IMR-90 (cell line): ENCODE measurements around the gene EPSTI1. TPM values are rescaled to one million over a fixed set of nuclear protein-coding genes. Genes with fewer than 3 reads are reported as not detected.
A peak's percentile ranks its signal among the peaks of the same experiment; 100 is the strongest.

Experiments
- ATAC-seq: fragments of 200-7000 bp; cut with Tn5 transposase; 2 replicates; pipeline ENCODE4 v1.9.1; 2020; ENCODE audit warnings: low read depth, mild to moderate bottlenecking, moderate library complexity
- BruUV-seq: library from RNA; stranded (reverse); fragments of 400-500 nt; replicated peaks from 2 replicates; lab custom pipeline; 2021; lab: Mats Ljungman, UMichigan
- CTCF ChIA-PET: fragments of 300-600 bp; formaldehyde crosslinking; extraction: SDS; loops from one replicate; lab custom pipeline; 2021; ENCODE audit warnings: antibody characterized with exemption; lab: Yijun Ruan, JAX
- POLR2A ChIA-PET: fragments of 300-600 bp; sonication (Branson Sonifier 250); formaldehyde crosslinking; loops from one replicate; lab custom pipeline; 2022; ENCODE audit warnings: antibody characterized with exemption; ENCODE audit not compliant: unreplicated experiment; lab: Charles Lee
- DNase-seq: peaks from one replicate; pipeline ENCODE4 v3.0.0; 2013
- H2AFZ ChIP-seq: replicated peaks from 2 replicates; pipeline ENCODE3; 2013; ENCODE audit warnings: low read length, mild to moderate bottlenecking; ENCODE audit not compliant: poor library complexity
- H2AK5ac ChIP-seq: 2 replicates; pipeline ENCODE4 v1.6.1; 2013; ENCODE audit warnings: low read depth, low read length, inconsistent platforms
- H2AK9ac ChIP-seq: replicated peaks from 2 replicates; pipeline ENCODE3; 2013; ENCODE audit warnings: mild to moderate bottlenecking, low read depth, low read length, moderate library complexity; ENCODE audit not compliant: poor library complexity
- H2BK120ac ChIP-seq: 2 replicates; pipeline ENCODE4 v1.6.1; 2013; ENCODE audit warnings: low read depth, low read length, inconsistent platforms
- H2BK15ac ChIP-seq: 3 replicates; pipeline ENCODE4 v1.6.1; 2013; ENCODE audit warnings: low read depth, low read length, inconsistent platforms
- H2BK20ac ChIP-seq: 2 replicates; pipeline ENCODE4 v1.6.1; 2013; ENCODE audit warnings: low read depth, mild to moderate bottlenecking, inconsistent platforms, low read length, moderate library complexity
- H2BK5ac ChIP-seq: 2 replicates; pipeline ENCODE4 v1.6.1; 2013; ENCODE audit warnings: mild to moderate bottlenecking, low read depth, low read length, inconsistent platforms; ENCODE audit not compliant: poor library complexity, severe bottlenecking
- H3K14ac ChIP-seq: replicated peaks from 2 replicates; pipeline ENCODE4 v1.6.1; 2013; ENCODE audit warnings: low read depth, low read length, inconsistent platforms
- H3K18ac ChIP-seq: 2 replicates; pipeline ENCODE4 v1.6.1; 2013; ENCODE audit warnings: low read depth, low read length, control low read depth
- H3K23ac ChIP-seq: 2 replicates; pipeline ENCODE4 v1.6.1; 2013; ENCODE audit warnings: low read depth, low read length, inconsistent platforms
- H3K27ac ChIP-seq: 2 replicates; pipeline ENCODE4 v1.5.1; 2013; ENCODE audit warnings: mild to moderate bottlenecking, control low read depth, low read length; ENCODE audit not compliant: insufficient read depth
- H3K27me3 ChIP-seq: 2 replicates; pipeline ENCODE4 v1.6.1; 2013; ENCODE audit warnings: low read length; ENCODE audit not compliant: control insufficient read depth, insufficient read depth
- H3K36me3 ChIP-seq: 2 replicates; pipeline ENCODE4 v1.6.1; 2013; ENCODE audit warnings: low read length, mixed read lengths; ENCODE audit not compliant: control insufficient read depth, insufficient read depth
- H3K4ac ChIP-seq: 2 replicates; pipeline ENCODE4 v1.6.1; 2013; ENCODE audit warnings: low read depth, low read length, inconsistent platforms
- H3K4me1 ChIP-seq: 2 replicates; pipeline ENCODE4 v1.6.1; 2013; ENCODE audit warnings: low read length, mixed read lengths; ENCODE audit not compliant: control insufficient read depth, insufficient read depth
- H3K4me2 ChIP-seq: 2 replicates; pipeline ENCODE4 v1.6.1; 2013; ENCODE audit warnings: low read depth, mild to moderate bottlenecking, control low read depth, low read length, moderate library complexity
- H3K4me3 ChIP-seq: 2 replicates; pipeline ENCODE4 v1.5.1; 2013; ENCODE audit warnings: low read depth, mild to moderate bottlenecking, control low read depth, low read length, moderate library complexity; ENCODE audit not compliant: insufficient read depth
- H3K56ac ChIP-seq: 2 replicates; pipeline ENCODE4 v1.6.1; 2013; ENCODE audit warnings: low read length, inconsistent platforms; ENCODE audit not compliant: insufficient read depth; ENCODE audit errors: extremely low read depth
- H3K79me1 ChIP-seq, 2 experiments: 2 replicates each; pipeline ENCODE4 v1.6.1; 2013; ENCODE audit warnings: low read length in 2 of 2, inconsistent platforms in 1 of 2, low read depth in 1 of 2
- H3K9ac ChIP-seq: 2 replicates; pipeline ENCODE4 v1.6.1; 2013; ENCODE audit warnings: low read depth, low read length, control low read depth
- H3K9me1 ChIP-seq: 2 replicates; pipeline ENCODE4 v1.6.1; 2013; ENCODE audit warnings: low read length, inconsistent platforms; ENCODE audit not compliant: insufficient read depth
- H3K9me3 ChIP-seq: 2 replicates; pipeline ENCODE4 v1.6.1; 2013; ENCODE audit warnings: low read length; ENCODE audit not compliant: control insufficient read depth, insufficient read depth
- H4K20me1 ChIP-seq: 2 replicates; pipeline ENCODE4 v1.6.1; 2013; ENCODE audit warnings: low read length, inconsistent platforms; ENCODE audit not compliant: insufficient read depth
- H4K5ac ChIP-seq: 2 replicates; pipeline ENCODE4 v1.6.1; 2013; ENCODE audit warnings: mild to moderate bottlenecking, low read depth, low read length, control low read depth
- H4K8ac ChIP-seq, 2 experiments: 2 replicates each; pipeline ENCODE4 v1.6.1; 2013; ENCODE audit warnings: low read depth in 2 of 2, low read length in 2 of 2, control low read depth in 1 of 2, inconsistent platforms in 1 of 2
- H4K91ac ChIP-seq: 2 replicates; pipeline ENCODE4 v1.6.1; 2013; ENCODE audit warnings: low read depth, low read length, inconsistent platforms; ENCODE audit not compliant: insufficient read depth
- CEBPB ChIP-seq: IDR thresholded peaks from 2 replicates; pipeline ENCODE4 v1.6.1; 2012; ENCODE audit warnings: low read depth, low read length, improper control_type of control experiment
- WGBS, 2 experiments: methylation state at CpG; one replicate each; pipeline versions ENCODE4 v1.1.5 to v1.1.7; 2013; ENCODE audit warnings: missing lambda C conversion rate in 2 of 2; ENCODE audit not compliant: insufficient read length in 1 of 2; ENCODE audit errors: extremely low coverage in 2 of 2; 5-methylcytosine and 5-hydroxymethylcytosine counted together
- dilution Hi-C: fragments of 300-500 bp; cut with HindIII; formaldehyde crosslinking; loops from one replicate; pipeline ENCODE4 v1.14.3; 2018; ENCODE audit warnings: low sequenced_read_pairs; ENCODE audit not compliant: unreplicated experiment
- in situ Hi-C: fragments of 300-500 bp; cut with MboI; formaldehyde crosslinking; loops from 3 replicates; pipeline ENCODE4 v1.14.3; 2019; ENCODE audit warnings: low sequenced_read_pairs, inconsistent platforms, mixed read lengths
- intact Hi-C: fragments of 100-400 bp; cut with micrococcal nuclease; formaldehyde crosslinking; loops from 2 replicates; pipeline ENCODE4 v1.10.0; 2022
- polyA plus RNA-seq, 3 experiments: library from polyadenylated mRNA; depleted of rRNA; stranded (reverse); fragments of >200 nt; gene quantifications; 2 replicates each; pipeline ENCODE4 v1.2.3, GENCODE V29; 2012; ENCODE audit warnings: low replicate concordance in 1 of 3
- total RNA-seq: library from RNA; depleted of rRNA; stranded (reverse); fragments of >200 nt; gene quantifications from 2 replicates; pipeline ENCODE4 v1.2.3, GENCODE V29; 2012
- TF ChIP-seq, protein P1 (sequence below): fragments of 150-350 bp; IDR thresholded peaks from 2 replicates; pipeline ENCODE4 v1.6.1; 2016; ENCODE audit warnings: low read depth, mild to moderate bottlenecking, low read length, moderate library complexity, borderline replicate concordance

The EPSTI1 gene
- total and polyA plus RNA-seq, 2 of the 4 experiments (the other 2 are of a cell fraction), result 0.90 to 1.6 TPM

GRCh38 chr13:42973581-42973980 lies 18.5 kb downstream of the EPSTI1 start:
- dilution Hi-C loops (no loop called here), in situ Hi-C loops (no loop called here), intact Hi-C loops (loop anchor here (5.0 to 10.0 kb wide), 2 partner anchors 829 to 901 kb away; partner anchors contain the start of genes CCDC122 and LACC1)
- no peak for ATAC-seq
- Histone ChIP-seq H3K9ac (no peak overlapping the region), H3K23ac (no peak overlapping the region), H3K18ac (no peak overlapping the region), H2AFZ (no peak overlapping the region), H3K9me1 (no peaks in the 10 kb centered on the region), H2AK9ac (no peak overlapping the region), H3K56ac (no peak overlapping the region), H4K91ac (no peak overlapping the region), H3K4me2 (no peak overlapping the region), H2BK5ac (no peak overlapping the region), H3K79me1 (no peaks in the 10 kb centered on the region), H2AK5ac (no peak overlapping the region), H3K4me3 (no peak overlapping the region), H2BK15ac (no peak overlapping the region), H4K20me1 (no peaks in the 10 kb centered on the region), H3K9me3 (no peaks in the 10 kb centered on the region; the same call in 1 of the 2 replicates), H3K4ac (no peak overlapping the region), H2BK120ac (no peak overlapping the region), H3K27me3 (no peaks in the 10 kb centered on the region), H4K5ac (no peak overlapping the region), H3K4me1 (peaks cover 1% of the 10 kb centered on the region), H4K8ac (no peak overlapping the region), H3K14ac (no peak overlapping the region), H3K36me3 (no peaks in the 10 kb centered on the region), H2BK20ac (no peak overlapping the region), H3K27ac (no peak overlapping the region)
- WGBS, 2 experiments, result no CpG with 5 or more reads among the region's 3 CpGs
- DNase-seq, result no peak
- ChIA-PET POLR2A (no interaction called here), CTCF (no interaction called here)
- TF ChIP-seq, protein P1, sequence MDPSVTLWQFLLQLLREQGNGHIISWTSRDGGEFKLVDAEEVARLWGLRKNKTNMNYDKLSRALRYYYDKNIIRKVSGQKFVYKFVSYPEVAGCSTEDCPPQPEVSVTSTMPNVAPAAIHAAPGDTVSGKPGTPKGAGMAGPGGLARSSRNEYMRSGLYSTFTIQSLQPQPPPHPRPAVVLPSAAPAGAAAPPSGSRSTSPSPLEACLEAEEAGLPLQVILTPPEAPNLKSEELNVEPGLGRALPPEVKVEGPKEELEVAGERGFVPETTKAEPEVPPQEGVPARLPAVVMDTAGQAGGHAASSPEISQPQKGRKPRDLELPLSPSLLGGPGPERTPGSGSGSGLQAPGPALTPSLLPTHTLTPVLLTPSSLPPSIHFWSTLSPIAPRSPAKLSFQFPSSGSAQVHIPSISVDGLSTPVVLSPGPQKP, result no peak
- TF ChIP-seq CEBPB, result 0 out of 2 replicates have a peak, but pooled peaks have one; percentile 7
- BruUV-seq, result no TSS peak
